Measurements from ENCODE around the gene RACGAP1.

The RACGAP1 gene, protein sequence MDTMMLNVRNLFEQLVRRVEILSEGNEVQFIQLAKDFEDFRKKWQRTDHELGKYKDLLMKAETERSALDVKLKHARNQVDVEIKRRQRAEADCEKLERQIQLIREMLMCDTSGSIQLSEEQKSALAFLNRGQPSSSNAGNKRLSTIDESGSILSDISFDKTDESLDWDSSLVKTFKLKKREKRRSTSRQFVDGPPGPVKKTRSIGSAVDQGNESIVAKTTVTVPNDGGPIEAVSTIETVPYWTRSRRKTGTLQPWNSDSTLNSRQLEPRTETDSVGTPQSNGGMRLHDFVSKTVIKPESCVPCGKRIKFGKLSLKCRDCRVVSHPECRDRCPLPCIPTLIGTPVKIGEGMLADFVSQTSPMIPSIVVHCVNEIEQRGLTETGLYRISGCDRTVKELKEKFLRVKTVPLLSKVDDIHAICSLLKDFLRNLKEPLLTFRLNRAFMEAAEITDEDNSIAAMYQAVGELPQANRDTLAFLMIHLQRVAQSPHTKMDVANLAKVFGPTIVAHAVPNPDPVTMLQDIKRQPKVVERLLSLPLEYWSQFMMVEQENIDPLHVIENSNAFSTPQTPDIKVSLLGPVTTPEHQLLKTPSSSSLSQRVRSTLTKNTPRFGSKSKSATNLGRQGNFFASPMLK

DNA sequence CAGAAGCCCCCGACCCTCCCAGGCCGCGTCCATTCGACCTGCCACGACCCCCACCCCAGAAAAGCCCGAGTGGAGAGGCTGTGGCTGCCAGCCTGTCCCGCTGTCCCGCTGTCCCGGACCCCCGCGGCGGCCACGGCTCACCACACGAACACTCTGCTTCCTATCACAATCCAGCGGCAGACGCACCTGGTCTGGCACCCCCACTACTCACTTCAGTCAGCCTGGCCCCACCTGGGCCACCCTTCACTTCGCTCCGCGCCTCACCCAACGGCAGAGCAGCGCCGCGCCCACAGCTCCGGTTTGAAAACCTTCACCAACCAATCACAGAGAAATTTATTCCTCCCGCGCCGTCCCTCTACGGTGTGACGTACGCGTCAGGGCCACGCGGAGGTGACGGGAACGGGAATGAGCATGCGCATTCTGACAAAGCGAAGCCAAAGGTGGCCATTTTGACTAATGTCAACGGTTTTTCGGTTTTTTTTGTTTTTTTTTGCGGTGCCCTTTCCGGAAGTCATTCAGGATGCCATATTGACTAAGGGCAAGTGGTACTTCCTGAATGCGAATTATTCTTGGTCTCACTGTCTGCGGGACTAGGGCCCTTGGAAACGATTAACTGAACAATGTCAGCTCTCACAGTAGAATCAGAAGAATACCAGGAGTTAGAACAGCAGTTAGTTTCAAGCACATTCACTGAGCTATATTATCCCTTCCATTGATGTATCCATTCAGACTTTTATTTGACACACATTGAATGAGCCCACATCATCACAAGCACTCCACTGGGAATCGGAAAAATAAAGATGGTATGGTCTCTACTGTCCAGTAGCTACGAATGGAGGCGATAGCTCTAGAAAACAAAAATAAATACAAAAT is at the start of gene RACGAP1:
TSS of gene RACGAP1 (minus strand) at position 308 of the 873 bp plus-strand sequence. CDS start 8,779 bp downstream, outside the sequence.
- Mint-ChIP-seq H3K27me3 (ENCODE audit: low read depth, poor library complexity) (peaks cover 6% of the 10 kb centered on the region), H3K36me3 (ENCODE audit: low read depth) (peaks cover 10% of the 10 kb centered on the region), H3K27ac (peak within 1 kb of the TSS; percentile 99), H3K4me1 (peaks cover 49% of the 10 kb centered on the region), H3K4me3 (peak within 1 kb of the TSS; percentile 100), H3K9me3 (no peaks in the 10 kb centered on the region)
- peak; percentile 91 for DNase-seq
- TF ChIP-seq, protein P1, sequence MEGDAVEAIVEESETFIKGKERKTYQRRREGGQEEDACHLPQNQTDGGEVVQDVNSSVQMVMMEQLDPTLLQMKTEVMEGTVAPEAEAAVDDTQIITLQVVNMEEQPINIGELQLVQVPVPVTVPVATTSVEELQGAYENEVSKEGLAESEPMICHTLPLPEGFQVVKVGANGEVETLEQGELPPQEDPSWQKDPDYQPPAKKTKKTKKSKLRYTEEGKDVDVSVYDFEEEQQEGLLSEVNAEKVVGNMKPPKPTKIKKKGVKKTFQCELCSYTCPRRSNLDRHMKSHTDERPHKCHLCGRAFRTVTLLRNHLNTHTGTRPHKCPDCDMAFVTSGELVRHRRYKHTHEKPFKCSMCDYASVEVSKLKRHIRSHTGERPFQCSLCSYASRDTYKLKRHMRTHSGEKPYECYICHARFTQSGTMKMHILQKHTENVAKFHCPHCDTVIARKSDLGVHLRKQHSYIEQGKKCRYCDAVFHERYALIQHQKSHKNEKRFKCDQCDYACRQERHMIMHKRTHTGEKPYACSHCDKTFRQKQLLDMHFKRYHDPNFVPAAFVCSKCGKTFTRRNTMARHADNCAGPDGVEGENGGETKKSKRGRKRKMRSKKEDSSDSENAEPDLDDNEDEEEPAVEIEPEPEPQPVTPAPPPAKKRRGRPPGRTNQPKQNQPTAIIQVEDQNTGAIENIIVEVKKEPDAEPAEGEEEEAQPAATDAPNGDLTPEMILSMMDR (IDR thresholded peaks at IDR 0.05) = no peak

DNA sequence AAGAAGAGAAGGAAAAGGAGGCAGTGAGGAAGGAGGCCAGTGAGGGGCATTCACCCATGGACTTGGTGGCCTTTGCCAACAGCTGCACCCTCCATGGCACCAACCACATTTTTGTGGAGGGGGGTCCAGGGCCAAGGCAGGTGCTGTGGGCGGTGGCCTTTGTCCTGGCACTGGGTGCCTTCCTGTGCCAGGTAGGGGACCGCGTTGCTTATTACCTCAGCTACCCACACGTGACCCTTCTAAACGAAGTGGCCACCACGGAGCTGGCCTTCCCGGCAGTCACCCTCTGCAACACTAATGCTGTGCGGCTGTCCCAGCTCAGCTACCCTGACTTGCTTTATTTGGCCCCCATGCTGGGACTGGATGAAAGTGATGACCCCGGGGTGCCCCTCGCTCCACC is 48.4 kb upstream of the RACGAP1 start:
- Mint-ChIP-seq H3K4me1 (peaks cover 81% of the 10 kb centered on the region), H3K9me3 (no peaks in the 10 kb centered on the region), H3K36me3 (ENCODE audit: low read depth) (no peaks in the 10 kb centered on the region), H3K27me3 (ENCODE audit: low read depth, poor library complexity) (peaks cover 3% of the 10 kb centered on the region), H3K27ac (peak overlapping the region; percentile 63), H3K4me3 (peak overlapping the region; percentile 59)
- no peak for DNase-seq
- TF ChIP-seq, protein P1 (IDR thresholded peaks at IDR 0.05) = no peak

DNA sequence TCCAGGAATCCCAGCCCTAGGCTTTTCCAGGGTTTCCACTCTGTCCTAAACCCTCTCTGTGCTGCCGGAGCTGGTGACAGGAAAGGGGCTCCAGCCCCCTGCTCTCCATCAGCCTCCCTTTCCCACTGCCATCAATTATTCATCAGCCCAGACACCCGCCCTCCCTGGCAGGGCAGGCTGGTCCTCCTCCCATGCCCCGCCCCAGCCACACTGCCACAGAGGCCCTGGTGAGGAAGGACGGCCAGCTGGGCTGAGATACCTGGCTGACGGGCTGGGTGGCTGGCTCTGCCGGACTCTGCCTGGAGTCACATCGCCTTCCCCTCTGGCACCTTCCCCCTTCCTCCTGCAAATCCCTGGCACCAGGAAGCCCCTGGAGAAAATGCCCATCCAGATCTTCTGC is 47.9 kb upstream of the RACGAP1 start:
- peaks cover 76% of the 10 kb centered on the region for H3K4me1 Mint-ChIP-seq
- H3K36me3 Mint-ChIP-seq (ENCODE audit: low read depth) = no peaks in the 10 kb centered on the region
- DNase-seq = no peak
- peak overlapping the region; percentile 73 for H3K4me3 Mint-ChIP-seq
- H3K27me3 Mint-ChIP-seq (ENCODE audit: low read depth, poor library complexity) = no peaks in the 10 kb centered on the region
- peak overlapping the region; percentile 94 for H3K27ac Mint-ChIP-seq
- TF ChIP-seq, protein P1 (IDR thresholded peaks at IDR 0.05) = no peak
- no peaks in the 10 kb centered on the region for H3K9me3 Mint-ChIP-seq

DNA sequence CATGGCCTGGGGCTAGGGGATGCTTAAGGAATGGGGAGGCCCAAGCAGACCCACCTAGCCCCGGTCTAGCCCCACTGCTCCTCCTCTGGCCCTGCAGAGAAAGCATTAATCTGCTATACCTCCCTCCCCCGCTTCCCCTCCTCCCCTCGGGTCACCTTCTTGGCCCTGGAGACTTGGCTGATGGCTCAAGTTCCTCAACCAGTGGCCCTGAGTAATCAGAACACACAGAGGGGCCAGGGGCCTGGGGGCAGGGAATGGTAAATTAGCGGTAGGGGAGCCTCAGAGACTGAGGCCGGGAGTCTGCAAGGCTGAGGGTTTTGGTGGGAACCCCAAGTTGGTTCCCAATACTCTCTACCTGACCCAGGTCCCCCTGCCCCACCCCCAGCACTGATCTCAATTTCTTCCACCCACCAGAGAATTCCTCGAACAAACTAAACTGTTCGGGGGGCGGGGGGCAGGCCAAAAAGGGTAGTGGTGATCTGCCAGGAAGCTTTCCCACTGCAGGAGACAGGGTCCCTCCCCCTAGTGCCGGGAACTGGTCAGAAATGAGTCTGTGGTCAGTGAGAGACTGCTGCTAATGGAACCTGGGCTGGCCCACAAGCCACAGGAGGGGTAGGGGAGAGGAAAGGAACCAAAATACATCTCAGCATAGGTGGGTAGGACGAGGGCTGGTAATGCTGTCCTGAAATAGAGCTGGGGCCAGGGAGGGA is 47.1 kb upstream of the RACGAP1 start:
- Mint-ChIP-seq H3K27me3 (ENCODE audit: low read depth, poor library complexity) (no peaks in the 10 kb centered on the region), H3K36me3 (ENCODE audit: low read depth) (no peaks in the 10 kb centered on the region), H3K4me1 (peaks cover 71% of the 10 kb centered on the region), H3K27ac (peak overlapping the region; percentile 94), H3K9me3 (no peaks in the 10 kb centered on the region), H3K4me3 (peak overlapping the region; percentile 73)
- DNase-seq = peak; percentile 35
- TF ChIP-seq, protein P1 (IDR thresholded peaks at IDR 0.05) = no peak

- DNase-seq = peak; percentile 87
- Mint-ChIP-seq H3K36me3 (ENCODE audit: low read depth) (no peaks in the 10 kb centered on the region), H3K4me3 (peak overlapping the region; percentile 61), H3K4me1 (peaks cover 58% of the 10 kb centered on the region), H3K9me3 (no peaks in the 10 kb centered on the region), H3K27ac (peak overlapping the region; percentile 75), H3K27me3 (ENCODE audit: low read depth, poor library complexity) (peaks cover under 1% of the 10 kb centered on the region)
- TF ChIP-seq, protein P1 (IDR thresholded peaks at IDR 0.05) = peak; percentile 93
Measured at GRCh38 chr12:50070314-50071060, 45.2 kb upstream of the RACGAP1 start.

Data from nephron progenitor cell (in vitro differentiated cells).